ENCODE measurements around the gene CST7. TPM values are rescaled to one million over a fixed set of nuclear protein-coding genes. Genes with fewer than 3 reads are reported as not detected.

The CST7 gene
- total and polyA plus RNA-seq, 2 of the 13 experiments (the other 11 are each of a cell fraction or from before 2014, with no cell fraction given): not detected

- Histone ChIP-seq H3K27ac (ENCODE audit: extremely low read length, insufficient read depth, low read length) (no peak overlapping the region), H3K9me3 (ENCODE audit: low read length) (no peaks in the 10 kb centered on the region), H3K4me2 (ENCODE audit: low read depth, low read length) (peak overlapping the region; percentile 97), H3K27me3 (ENCODE audit: control insufficient read depth in 1 of 2, insufficient read depth in 2 of 2, low read length in 2 of 2) (peaks cover 1 to 7% of the 10 kb centered on the region in 2 experiments; a peak in 2 of 5 replicates), H3K4me1 (ENCODE audit: insufficient read depth, low read length) (peaks cover 47% of the 10 kb centered on the region), H2AFZ (ENCODE audit: low read length) (peak overlapping the region; percentile 68), H4K20me1 (ENCODE audit: insufficient read depth, low read length) (no peaks in the 10 kb centered on the region), H3K79me2 (ENCODE audit: insufficient read depth, low read length) (peaks cover 27% of the 10 kb centered on the region), H3K4me3 (replicated peaks in 1 of 3; ENCODE audit: insufficient read depth in 1 of 3, low read depth in 2 of 3, low read length in 3 of 3) (peak overlapping the region in 1 of 3 experiments; percentile 21; a peak in 1 of 6 replicates), H3K9ac (ENCODE audit: insufficient read depth, low read depth, low read length) (no peak overlapping the region), H3K36me3 (replicated peaks in 1 of 2; ENCODE audit: control insufficient read depth in 1 of 2, insufficient read depth in 2 of 2, low read length in 2 of 2) (no peaks in the 10 kb centered on the region)
- in situ Hi-C loops (cut with HindIII; ENCODE audit: extremely low pct_ligation_motif_present, low pct_unique_long_range_greater_than_20kb): loop anchor here (5.0 to 10.0 kb wide), 3 partner anchors 68 to 300 kb away; partner anchors contain the start of gene ENTPD6
- peak; percentile 85 for DNase-seq (ENCODE audit: low spot score)
- intact Hi-C loops (cut with micrococcal nuclease; ENCODE audit: unreplicated experiment): loop anchor here (1.0 to 10.0 kb wide), 5 partner anchors 38 to 400 kb away; partner anchors contain the start of gene ABHD12
- FAIRE-seq: peak; percentile 94
- POLR2A ChIA-PET: interaction anchor here (0.8 to 1.2 kb wide), 4 partner anchors 38 to 71 kb away, joined by 3 to 4 read pairs (median 4); no protein-coding TSS in a partner anchor
- ATAC-seq: peak; percentile 52
- 32% methylated on average over 19 of the region's 20 CpGs for WGBS (ENCODE audit: low lambda C conversion rate)
- BruUV-seq (replicated peaks): no TSS peak
- CTCF ChIA-PET (ENCODE audit: low intra/inter-chr PET ratio, low total read pairs): interaction anchor here (0.6 to 6.9 kb wide), 10 partner anchors 39 to 404 kb away, joined by 3 to 138 read pairs (median 4); partner anchors contain the start of gene PYGB
- TF ChIP-seq ZNF737 (CRISPR knock-in tag; IDR thresholded peaks at IDR 0.05; ENCODE audit: borderline replicate concordance) (0 out of 2 replicates have a peak, but pooled peaks have one; percentile 43), ZNF276 (CRISPR knock-in tag; IDR thresholded peaks at IDR 0.05; ENCODE audit: low read depth) (0 out of 2 replicates have a peak, but pooled peaks have one; percentile 16), CEBPG (CRISPR knock-in tag; IDR thresholded peaks at IDR 0.05) (0 out of 2 replicates have a peak, but pooled peaks have one; percentile 38), PATZ1 (CRISPR knock-in tag; IDR thresholded peaks at IDR 0.05) (peak; percentile 71; the same call in 1 of the 2 replicates), REPIN1 (CRISPR knock-in tag; IDR thresholded peaks at IDR 0.05; ENCODE audit: borderline replicate concordance, low read depth) (peak; percentile 68; the same call in 1 of the 2 replicates), PAWR (CRISPR knock-in tag; IDR thresholded peaks at IDR 0.05; ENCODE audit: borderline replicate concordance) (0 out of 2 replicates have a peak, but pooled peaks have one; percentile 68), RXRB (CRISPR knock-in tag; IDR thresholded peaks at IDR 0.05; ENCODE audit: borderline replicate concordance) (peak; percentile 25; the same call in 1 of the 2 replicates), RELA (CRISPR knock-in tag; IDR thresholded peaks at IDR 0.05) (no peak), DZIP1 (CRISPR knock-in tag; IDR thresholded peaks at IDR 0.05) (0 out of 2 replicates have a peak, but pooled peaks have one; percentile 45), ZNF83 (CRISPR knock-in tag; IDR thresholded peaks at IDR 0.05; ENCODE audit: borderline replicate concordance) (0 out of 2 replicates have a peak, but pooled peaks have one; percentile 28), POLR2AphosphoS5 (IDR thresholded peaks at IDR 0.05; ENCODE audit: low read depth, low read length) (no peak), LCORL (IDR thresholded peaks at IDR 0.05) (no peak), LCORL (CRISPR knock-in tag; IDR thresholded peaks at IDR 0.05) (peak; percentile 70; the same call in 1 of the 2 replicates)
Measured at GRCh38 chr20:24994470-24995368, 45.6 kb downstream of the CST7 start.

All from HepG2 (cell line).